Right atrium auricular region (tissue), 2 donors: ENCODE measurements around the gene TRAM2. TPM values are rescaled to one million over a fixed set of nuclear protein-coding genes. Genes with fewer than 3 reads are reported as not detected.
A peak's percentile ranks its signal among the peaks of the same experiment; 100 is the strongest.

Experiments
- DNase-seq: peaks from one replicate; pipeline ENCODE4 v3.0.0-alpha.2; 2019; ENCODE audit warnings: low spot score
- H3K27ac ChIP-seq, 2 donors: fragments of 200-600 bp; sonication (generic); 1 replicate in 1 of 2; 2 replicates in 1 of 2; pipeline ENCODE4 v1.5.1; 2016 to 2019
- H3K27me3 ChIP-seq, 2 donors: fragments of 200-600 bp; sonication (generic); one replicate each; pipeline versions ENCODE4 v1.5.1 to v1.6.0; 2017 to 2019
- H3K36me3 ChIP-seq: fragments of 200-600 bp; sonication (generic); one replicate; pipeline ENCODE4 v1.5.1; 2016
- H3K4me1 ChIP-seq, 2 donors: fragments of 200-600 bp; sonication (generic); one replicate each; pipeline versions ENCODE4 v1.5.1 to v1.6.0; 2017 to 2019
- H3K4me3 ChIP-seq, 2 donors: fragments of 200-600 bp; sonication (generic); 1 replicate in 1 of 2; 2 replicates in 1 of 2; pipeline ENCODE4 v1.5.1; 2017 to 2019; ENCODE audit warnings: mild to moderate bottlenecking in 1 of 2, moderate library complexity in 1 of 2
- H3K9me3 ChIP-seq, 2 donors: fragments of 200-600 bp; sonication (generic); one replicate each; pipeline ENCODE4 v1.5.1; 2019
- total RNA-seq, 2 donors: library from RNA; depleted of rRNA; stranded (reverse); fragments of >200 nt; gene quantifications; one replicate each; pipeline ENCODE4 v1.1.0, GENCODE V29; 2016
- TF ChIP-seq, protein P1 (sequence below), 2 donors: fragments of 200-600 bp; sonication (generic); IDR thresholded peaks; one replicate each; pipeline ENCODE4 v1.5.1; 2019; ENCODE audit warnings: antibody characterized with exemption in 2 of 2

Gene TRAM2
- total RNA-seq, 2 donors from 2014 or later: 10.3 to 15.9 TPM

GRCh38 chr6:52503323-52503747 lies 73.5 kb downstream of the TRAM2 start:
- Histone ChIP-seq H3K27me3 (no peaks in the 10 kb centered on the region), H3K4me3 (no peak overlapping the region), H3K4me1 (peaks cover 0 to 78% of the 10 kb centered on the region in 2 donors), H3K36me3 (peaks cover 22% of the 10 kb centered on the region), H3K9me3 (no peaks in the 10 kb centered on the region), H3K27ac (peak overlapping the region; percentile 74 to 86)
- DNase-seq: no peak
- TF ChIP-seq, protein P1, sequence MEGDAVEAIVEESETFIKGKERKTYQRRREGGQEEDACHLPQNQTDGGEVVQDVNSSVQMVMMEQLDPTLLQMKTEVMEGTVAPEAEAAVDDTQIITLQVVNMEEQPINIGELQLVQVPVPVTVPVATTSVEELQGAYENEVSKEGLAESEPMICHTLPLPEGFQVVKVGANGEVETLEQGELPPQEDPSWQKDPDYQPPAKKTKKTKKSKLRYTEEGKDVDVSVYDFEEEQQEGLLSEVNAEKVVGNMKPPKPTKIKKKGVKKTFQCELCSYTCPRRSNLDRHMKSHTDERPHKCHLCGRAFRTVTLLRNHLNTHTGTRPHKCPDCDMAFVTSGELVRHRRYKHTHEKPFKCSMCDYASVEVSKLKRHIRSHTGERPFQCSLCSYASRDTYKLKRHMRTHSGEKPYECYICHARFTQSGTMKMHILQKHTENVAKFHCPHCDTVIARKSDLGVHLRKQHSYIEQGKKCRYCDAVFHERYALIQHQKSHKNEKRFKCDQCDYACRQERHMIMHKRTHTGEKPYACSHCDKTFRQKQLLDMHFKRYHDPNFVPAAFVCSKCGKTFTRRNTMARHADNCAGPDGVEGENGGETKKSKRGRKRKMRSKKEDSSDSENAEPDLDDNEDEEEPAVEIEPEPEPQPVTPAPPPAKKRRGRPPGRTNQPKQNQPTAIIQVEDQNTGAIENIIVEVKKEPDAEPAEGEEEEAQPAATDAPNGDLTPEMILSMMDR (IDR thresholded peaks at IDR 0.05): no peak

DNA sequence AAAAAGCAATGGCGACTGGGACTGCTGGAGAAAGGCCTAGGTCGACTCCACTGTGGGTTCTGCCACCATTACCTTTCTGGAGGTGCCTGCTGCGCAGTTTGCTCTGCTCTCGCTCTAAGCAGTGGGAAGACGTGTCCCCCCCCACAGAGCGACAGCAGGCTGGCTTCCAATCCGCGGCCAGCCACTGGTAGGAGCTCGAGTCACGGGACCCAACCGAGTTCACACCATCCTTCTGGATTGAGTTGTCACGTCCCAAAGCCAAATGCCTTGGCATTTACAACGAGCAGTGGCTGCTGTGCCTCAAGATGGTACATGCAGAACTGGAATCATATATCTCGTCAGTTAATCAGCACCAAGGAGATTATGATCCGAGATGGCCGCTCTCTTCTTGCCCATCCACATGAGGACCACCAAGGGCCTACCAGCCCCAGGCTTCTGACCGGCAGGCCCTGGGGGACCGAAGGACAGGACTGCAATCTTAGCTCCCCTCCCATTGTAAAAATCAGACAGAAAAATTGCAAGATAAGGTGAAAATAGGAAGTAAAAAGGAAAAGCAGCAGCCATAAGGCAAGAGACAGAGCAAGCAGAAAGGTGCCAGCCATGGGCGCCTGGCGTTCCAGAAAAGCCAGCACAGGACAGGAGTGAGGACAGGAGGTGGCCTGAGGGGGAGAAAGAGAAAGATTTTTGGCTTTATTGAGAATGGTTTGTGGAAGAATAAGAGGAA lies 74.4 kb downstream of the TRAM2 start:
- no peak overlapping the region for H3K4me3 ChIP-seq
- peaks cover 13% of the 10 kb centered on the region for H3K36me3 ChIP-seq
- DNase-seq: no peak
- no peaks in the 10 kb centered on the region for H3K27me3 ChIP-seq
- peaks cover 0 to 78% of the 10 kb centered on the region in 2 donors for H3K4me1 ChIP-seq
- H3K27ac ChIP-seq: peak overlapping the region in 1 of 2 donors; percentile 74
- TF ChIP-seq, protein P1 (IDR thresholded peaks at IDR 0.05): no peak
- H3K9me3 ChIP-seq: no peaks in the 10 kb centered on the region

DNA sequence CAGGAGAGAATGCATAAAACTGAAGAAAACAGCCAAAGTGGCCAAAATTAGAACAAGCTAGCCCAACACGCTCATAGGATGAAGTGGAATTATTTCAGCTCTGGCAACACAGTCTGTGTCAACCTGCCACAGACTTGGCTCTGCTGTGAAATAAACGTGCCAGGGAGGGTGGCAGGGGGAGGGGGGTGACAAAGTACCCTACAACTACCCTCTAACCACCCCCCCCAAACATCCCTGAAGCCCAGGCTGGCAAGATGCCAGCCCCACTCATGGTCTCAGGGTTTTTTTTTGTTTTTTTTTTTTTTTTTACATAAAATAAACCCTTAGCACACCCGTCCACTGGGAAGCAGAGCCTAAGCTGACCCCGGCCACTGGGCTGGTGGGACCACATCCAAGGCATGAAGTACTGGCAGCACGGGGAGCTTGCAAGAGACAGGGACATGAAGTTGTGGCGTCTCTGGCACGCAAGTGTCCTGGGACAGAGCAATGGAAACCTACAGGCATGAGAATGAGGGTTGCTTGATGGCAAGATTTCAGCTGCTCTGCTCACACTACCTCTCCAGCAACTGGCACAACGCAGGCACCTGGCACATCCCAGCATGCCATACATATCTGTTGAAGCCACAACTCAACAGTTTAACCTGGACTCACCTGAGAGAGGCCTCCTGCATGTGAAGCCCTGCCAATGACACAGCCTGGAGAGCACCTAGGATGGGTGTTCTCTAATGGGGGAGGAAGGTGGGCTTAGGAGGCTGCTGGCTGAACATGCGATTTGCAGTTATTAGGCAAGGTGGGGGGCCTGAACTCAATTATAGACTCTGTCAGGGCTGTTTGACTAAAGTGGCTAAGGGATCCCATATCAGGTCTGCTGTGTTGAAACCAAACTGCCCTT lies 76.4 kb downstream of the TRAM2 start:
- H3K9me3 ChIP-seq: no peaks in the 10 kb centered on the region
- H3K4me3 ChIP-seq: no peak overlapping the region
- TF ChIP-seq, protein P1 (IDR thresholded peaks at IDR 0.05): no peak
- no peaks in the 10 kb centered on the region for H3K36me3 ChIP-seq
- peaks cover 0 to 70% of the 10 kb centered on the region in 2 donors for H3K4me1 ChIP-seq
- peak overlapping the region; percentile 79 to 94 for H3K27ac ChIP-seq
- no peaks in the 10 kb centered on the region for H3K27me3 ChIP-seq
- no peak for DNase-seq

DNA sequence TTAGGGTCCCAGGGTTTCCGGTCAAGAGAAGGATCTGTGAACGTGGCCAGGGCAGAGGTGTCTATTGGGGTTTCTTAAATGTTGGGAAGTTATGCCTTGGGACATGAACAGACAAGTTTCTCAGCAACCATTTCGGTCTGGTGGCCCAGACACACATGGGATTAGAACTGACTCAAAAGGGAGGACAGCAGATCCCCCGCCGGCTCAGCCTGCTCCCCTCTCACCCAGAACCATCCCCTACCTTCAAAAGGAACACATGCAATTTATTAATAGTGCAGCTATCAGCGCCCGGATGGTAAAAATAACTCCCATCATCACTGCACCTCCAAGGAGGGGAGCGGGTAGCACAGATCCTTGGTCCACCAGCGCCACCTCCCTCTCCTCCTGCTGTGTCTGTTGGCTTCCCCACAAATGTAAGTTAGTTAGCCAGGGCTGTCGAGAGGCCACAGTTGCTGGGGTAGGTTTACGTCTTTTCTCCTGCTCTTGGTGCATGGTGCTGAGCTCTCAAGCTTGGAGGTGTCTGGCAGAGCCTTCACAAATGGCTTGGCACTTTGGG lies 77.1 kb downstream of the TRAM2 start:
- DNase-seq: no peak
- peaks cover 0 to 63% of the 10 kb centered on the region in 2 donors for H3K4me1 ChIP-seq
- no peaks in the 10 kb centered on the region for H3K9me3 ChIP-seq
- no peaks in the 10 kb centered on the region for H3K36me3 ChIP-seq
- TF ChIP-seq, protein P1 (IDR thresholded peaks at IDR 0.05): peak in 1 of 2 donors; percentile 43
- H3K27ac ChIP-seq: peak overlapping the region; percentile 79 to 94
- no peaks in the 10 kb centered on the region for H3K27me3 ChIP-seq
- no peak overlapping the region for H3K4me3 ChIP-seq

DNA sequence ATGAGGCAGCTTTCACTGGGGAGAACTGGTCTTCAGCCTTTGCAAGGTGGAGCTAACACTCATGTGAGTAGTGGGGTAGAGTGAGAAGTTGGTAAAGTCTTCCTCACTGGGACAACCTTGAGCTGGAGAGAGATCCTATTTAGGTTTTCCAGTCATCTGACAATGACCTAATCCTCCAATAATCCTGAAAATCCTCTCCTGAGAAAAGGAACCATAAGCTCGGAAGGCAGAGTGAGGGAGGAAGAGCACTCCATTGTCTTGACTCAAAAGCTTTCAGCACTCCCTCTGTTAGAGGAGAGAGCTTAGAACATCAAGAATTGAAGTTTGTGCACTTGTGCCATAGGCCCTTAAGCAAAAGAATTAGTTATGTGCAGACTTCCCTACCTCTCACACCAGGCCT lies 77.8 kb downstream of the TRAM2 start:
- Histone ChIP-seq H3K9me3 (no peaks in the 10 kb centered on the region), H3K27ac (peak overlapping the region; percentile 79 to 94), H3K27me3 (no peaks in the 10 kb centered on the region), H3K36me3 (no peaks in the 10 kb centered on the region), H3K4me3 (no peak overlapping the region), H3K4me1 (peaks cover 0 to 55% of the 10 kb centered on the region in 2 donors)
- TF ChIP-seq, protein P1 (IDR thresholded peaks at IDR 0.05): no peak
- DNase-seq: no peak
